ENCODE data around the gene MCL1.

GRCh38 chr1:150550222-150551050 lies 29.0 kb downstream of the MCL1 start:
- no peak for TF ChIP-seq CTCF (IDR thresholded peaks at IDR 0.05; ENCODE audit: low read length)
- no peak for TF ChIP-seq EZH2 (IDR thresholded peaks at IDR 0.05; ENCODE audit: borderline replicate concordance, low read length)
